Measurements from ENCODE around the gene NPTXR. TPM values are rescaled to one million over a fixed set of nuclear protein-coding genes. Genes with fewer than 3 reads are reported as not detected.

NPTXR gene
- total and polyA plus RNA-seq, 10 of the 15 experiments (the other 5 are each of a cell fraction or from before 2014, with no cell fraction given): 0.02 to 0.38 (median 0.07) TPM; not detected in 2

GRCh38 chr22:38873469-38874411, 29.9 kb upstream of the NPTXR start (continued):
- TF ChIP-seq CTCF (IDR thresholded peaks at IDR 0.05 in 2 of 3, conservative IDR thresholded peaks at IDR 0.05 in 1 of 3; ENCODE audit: control insufficient read depth in 2 of 3, extremely low read depth in 1 of 3, insufficient read depth in 1 of 3, low read depth in 3 of 3, low read length in 3 of 3) (no peak), WRNIP1 (IDR thresholded peaks at IDR 0.05; ENCODE audit: borderline replicate concordance, low read depth, low read length) (no peak), MYB (IDR thresholded peaks at IDR 0.05; ENCODE audit: borderline replicate concordance, low read depth, low read length) (no peak), IKZF2 (IDR thresholded peaks at IDR 0.05) (peak; percentile 81 to 82; a peak in 3 of 4 replicates), BCL11A (IDR thresholded peaks at IDR 0.05; ENCODE audit: low read depth, low read length) (peak; percentile 79), NFYA (IDR thresholded peaks at IDR 0.05; ENCODE audit: borderline replicate concordance, low read depth, low read length) (no peak), IRF5 (IDR thresholded peaks at IDR 0.05; ENCODE audit: borderline replicate concordance) (no peak), JUND (IDR thresholded peaks at IDR 0.05; ENCODE audit: low read depth, low read length) (0 out of 2 replicates have a peak, but pooled peaks have one; percentile 17), SMC3 (IDR thresholded peaks at IDR 0.05; ENCODE audit: borderline replicate concordance, low read length) (no peak), SKIL (IDR thresholded peaks at IDR 0.05; ENCODE audit: low read depth, poor library complexity, severe bottlenecking) (no peak), EP300 (IDR thresholded peaks at IDR 0.05; ENCODE audit: borderline replicate concordance in 1 of 2, control insufficient read depth in 1 of 2, low read depth in 2 of 2, low read length in 2 of 2) (peak; percentile 81 to 85; a peak in 2 of 4 replicates), ELK1 (IDR thresholded peaks at IDR 0.05; ENCODE audit: low read depth, low read length) (no peak), CHD1 (IDR thresholded peaks at IDR 0.05; ENCODE audit: low read depth, low read length) (0 out of 2 replicates have a peak, but pooled peaks have one; percentile 38), JUNB (IDR thresholded peaks at IDR 0.05) (peak; percentile 83), TCF12 (IDR thresholded peaks at IDR 0.05; ENCODE audit: low read depth, low read length) (peak; percentile 74; the same call in 1 of the 2 replicates), SPI1 (IDR thresholded peaks at IDR 0.05; ENCODE audit: borderline replicate concordance, insufficient read depth, low read depth, low read length) (no peak), IKZF1 (conservative IDR thresholded peaks at IDR 0.05) (peak; percentile 81; the same call in 1 of the 2 replicates), LARP7 (IDR thresholded peaks at IDR 0.05) (0 out of 2 replicates have a peak, but pooled peaks have one; percentile 24), EED (IDR thresholded peaks at IDR 0.05; ENCODE audit: low read depth) (peak; percentile 71; the same call in 1 of the 2 replicates), MAX (IDR thresholded peaks at IDR 0.05; ENCODE audit: low read depth, low read length) (no peak), NBN (IDR thresholded peaks at IDR 0.05) (peak; percentile 84; the same call in 1 of the 2 replicates)

All from GM12878 (cell line).